Gastroesophageal sphincter (tissue), 3 donors: ENCODE results near the gene PRKCD.

Source experiments
- CTCF ChIP-seq, 4 experiments: fragments of 200-600 bp in 2 of 4; fragments of 450-650 bp in 2 of 4; sonication (generic) in 1 of 4; IDR thresholded peaks; one replicate each; pipeline ENCODE4 v1.5.1; 2017 to 2019; ENCODE audit warnings: antibody characterized with exemption in 4 of 4, mild to moderate bottlenecking in 2 of 4, moderate library complexity in 2 of 4
- EP300 ChIP-seq: sonication (generic); formaldehyde crosslinking; IDR thresholded peaks from one replicate; pipeline ENCODE4 v1.6.1; 2017; ENCODE audit warnings: antibody characterized with exemption, mild to moderate bottlenecking
- POLR2A ChIP-seq, 2 donors: fragments of 450-650 bp; IDR thresholded peaks; one replicate each; pipeline ENCODE4 v1.6.1; 2017; ENCODE audit warnings: antibody characterized with exemption in 2 of 2, mild to moderate bottlenecking in 2 of 2, moderate library complexity in 1 of 2
- POLR2AphosphoS5 ChIP-seq: sonication (generic); formaldehyde crosslinking; IDR thresholded peaks from one replicate; pipeline ENCODE4 v1.6.1; 2017; ENCODE audit warnings: antibody characterized with exemption

- no peak for TF ChIP-seq CTCF (IDR thresholded peaks at IDR 0.05)
- no peak for TF ChIP-seq POLR2AphosphoS5
- TF ChIP-seq POLR2A (IDR thresholded peaks at IDR 0.05), result no peak
- no peak for TF ChIP-seq EP300
These were observed 38.1 kb upstream of the PRKCD start for GRCh38 chr3:53122933-53123305.
